ENCODE results near the gene ELOA.

DNA sequence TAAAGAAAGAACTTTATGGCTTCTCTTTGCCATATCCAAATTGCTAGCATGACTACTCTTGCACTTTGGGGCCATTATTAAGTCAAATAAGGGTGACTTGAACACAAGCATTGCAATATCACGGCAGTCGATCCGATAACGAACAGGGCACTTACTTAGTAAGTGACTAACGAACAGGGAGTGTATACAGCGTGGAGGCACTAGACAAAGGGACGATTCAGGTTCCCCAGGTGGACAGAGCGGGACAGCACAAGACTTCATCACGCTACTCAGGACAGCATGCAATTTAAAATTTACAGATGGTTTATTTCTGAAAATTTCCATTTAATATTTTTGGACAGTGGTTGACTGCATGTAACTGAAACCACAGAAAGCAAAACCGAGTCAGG is 29.6 kb downstream of the ELOA start:
- TF ChIP-seq, protein P1, sequence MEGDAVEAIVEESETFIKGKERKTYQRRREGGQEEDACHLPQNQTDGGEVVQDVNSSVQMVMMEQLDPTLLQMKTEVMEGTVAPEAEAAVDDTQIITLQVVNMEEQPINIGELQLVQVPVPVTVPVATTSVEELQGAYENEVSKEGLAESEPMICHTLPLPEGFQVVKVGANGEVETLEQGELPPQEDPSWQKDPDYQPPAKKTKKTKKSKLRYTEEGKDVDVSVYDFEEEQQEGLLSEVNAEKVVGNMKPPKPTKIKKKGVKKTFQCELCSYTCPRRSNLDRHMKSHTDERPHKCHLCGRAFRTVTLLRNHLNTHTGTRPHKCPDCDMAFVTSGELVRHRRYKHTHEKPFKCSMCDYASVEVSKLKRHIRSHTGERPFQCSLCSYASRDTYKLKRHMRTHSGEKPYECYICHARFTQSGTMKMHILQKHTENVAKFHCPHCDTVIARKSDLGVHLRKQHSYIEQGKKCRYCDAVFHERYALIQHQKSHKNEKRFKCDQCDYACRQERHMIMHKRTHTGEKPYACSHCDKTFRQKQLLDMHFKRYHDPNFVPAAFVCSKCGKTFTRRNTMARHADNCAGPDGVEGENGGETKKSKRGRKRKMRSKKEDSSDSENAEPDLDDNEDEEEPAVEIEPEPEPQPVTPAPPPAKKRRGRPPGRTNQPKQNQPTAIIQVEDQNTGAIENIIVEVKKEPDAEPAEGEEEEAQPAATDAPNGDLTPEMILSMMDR (conservative IDR thresholded peaks at IDR 0.05; ENCODE audit: low read depth, low read length) = no peak
- TF ChIP-seq EZH2 (IDR thresholded peaks at IDR 0.05; ENCODE audit: borderline replicate concordance, low read depth, low read length, poor library complexity, severe bottlenecking) = no peak

Measured in A673 (cell line).